Measurements from ENCODE around the gene TGIF2LX.
A peak's percentile ranks its signal among the peaks of the same experiment; 100 is the strongest.
"Not testable (repeated sequence)": the region's sequence is repeated elsewhere in the genome, so short reads cannot be mapped to it uniquely, and the experiment has no call there.

Gene TGIF2LX

GRCh38 chrX:89921665-89922064, at the start of gene TGIF2LX:
Gene TGIF2LX, plus strand, starts transcription at chrX:89921908. Its CDS starts 178 bp downstream, at chrX:89922086.
- DNase-seq, result peak; percentile 25

- DNase-seq, result not testable (repeated sequence)
Measured at GRCh38 chrX:89922338-89922934, 728 bp downstream of the TGIF2LX start.

- DNase-seq, result not testable (repeated sequence)
Measured at GRCh38 chrX:89943077-89943476, 21.4 kb downstream of the TGIF2LX start.

DNA sequence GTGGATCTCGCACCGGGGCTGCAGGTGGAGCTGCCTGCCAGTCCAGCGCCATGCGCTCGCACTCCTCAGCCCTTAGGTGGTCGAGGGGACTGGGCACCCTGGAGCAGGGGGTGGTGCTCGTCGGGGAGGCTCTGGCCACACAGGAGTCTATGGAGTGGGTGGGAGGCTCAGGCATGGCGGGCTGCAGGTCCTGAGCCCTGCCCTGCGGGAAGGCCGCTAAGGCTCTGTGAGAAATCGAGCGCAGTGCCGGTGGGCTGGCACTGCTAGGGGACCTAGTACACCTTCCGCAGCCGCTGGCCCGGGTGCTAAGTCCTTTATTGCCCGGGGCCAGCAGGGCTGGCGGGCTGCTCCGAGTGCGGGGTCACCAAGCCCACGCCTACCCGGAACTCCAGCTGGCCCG, 43.9 kb downstream of the TGIF2LX start:
- DNase-seq, result not testable (repeated sequence)
